HepG2 (cell line): ENCODE data around the gene DYNC1LI2. TPM values are rescaled to one million over a fixed set of nuclear protein-coding genes. Genes with fewer than 3 reads are reported as not detected.
A peak's percentile ranks its signal among the peaks of the same experiment; 100 is the strongest.

ENCODE experiments used
- BCL6 ChIP-seq: IDR thresholded peaks from 2 replicates; pipeline ENCODE4 v1.6.1; 2016; ENCODE audit warnings: missing genetic modification reagents, missing compliant biosample characterization
- CENPT ChIP-seq: sonication (generic); formaldehyde crosslinking; IDR thresholded peaks from 2 replicates; pipeline ENCODE4 v1.8.0; 2022; ENCODE audit warnings: low read depth, mild to moderate bottlenecking, moderate library complexity, missing genetic modification reagents
- FOXM1 ChIP-seq: sonication (generic); formaldehyde crosslinking; IDR thresholded peaks from 2 replicates; pipeline ENCODE4 v1.5.0; 2020; ENCODE audit warnings: missing genetic modification reagents
- GTF2F1 ChIP-seq: fragments of 150-350 bp; IDR thresholded peaks from 2 replicates; pipeline ENCODE4 v1.6.1; 2014; ENCODE audit warnings: low read length
- HIC2 ChIP-seq: sonication (generic); formaldehyde crosslinking; IDR thresholded peaks from 2 replicates; pipeline ENCODE4 v1.9.0; 2022; ENCODE audit warnings: low read depth, missing genetic modification reagents
- HMGXB4 ChIP-seq, 2 experiments: sonication (generic) in 1 of 2; formaldehyde crosslinking in 1 of 2; IDR thresholded peaks; 2 replicates each; pipeline versions ENCODE4 v1.4.0 to v1.6.1; 2018 to 2020; ENCODE audit warnings: missing genetic modification reagents in 2 of 2, borderline replicate concordance in 1 of 2, low read depth in 1 of 2, mild to moderate bottlenecking in 1 of 2, missing biosample characterization in 1 of 2
- LCORL ChIP-seq, 2 experiments: fragments of 450-650 bp in 1 of 2; sonication (generic) in 1 of 2; formaldehyde crosslinking in 1 of 2; IDR thresholded peaks; 2 replicates each; pipeline versions ENCODE4 v1.5.0 to v1.6.1; 2017 to 2020; ENCODE audit warnings: antibody characterized with exemption in 1 of 2, missing genetic modification reagents in 1 of 2
- MXD1 ChIP-seq: sonication (generic); formaldehyde crosslinking; IDR thresholded peaks from 2 replicates; pipeline ENCODE4 v1.4.0; 2020; ENCODE audit warnings: mild to moderate bottlenecking, missing genetic modification reagents
- NRL ChIP-seq: sonication (generic); formaldehyde crosslinking; IDR thresholded peaks from 2 replicates; pipeline ENCODE4 v1.5.0; 2020; ENCODE audit warnings: missing genetic modification reagents, mild to moderate bottlenecking, moderate library complexity, borderline replicate concordance
- STAT5B ChIP-seq: sonication (generic); formaldehyde crosslinking; IDR thresholded peaks from 2 replicates; pipeline ENCODE4 v1.4.0; 2020; ENCODE audit warnings: missing genetic modification reagents
- TCF12 ChIP-seq, 2 experiments: fragments of 450-650 bp in 1 of 2; sonication (generic) in 1 of 2; formaldehyde crosslinking in 1 of 2; IDR thresholded peaks; 2 replicates each; pipeline versions ENCODE4 v1.6.1 to v1.8.0; 2017 to 2022; ENCODE audit warnings: antibody characterized with exemption in 1 of 2, mild to moderate bottlenecking in 1 of 2, missing genetic modification reagents in 1 of 2, moderate library complexity in 1 of 2
- ZBTB49 ChIP-seq: sonication (generic); formaldehyde crosslinking; IDR thresholded peaks from 2 replicates; pipeline ENCODE4 v1.4.0; 2020; ENCODE audit warnings: missing genetic modification reagents, borderline replicate concordance
- ZNF253 ChIP-seq: sonication (generic); formaldehyde crosslinking; IDR thresholded peaks from 2 replicates; pipeline ENCODE4 v1.8.0; 2022; ENCODE audit warnings: mild to moderate bottlenecking, missing genetic modification reagents, borderline replicate concordance
- polyA plus RNA-seq, 8 experiments: library from polyadenylated mRNA; depleted of rRNA in 3 of 8; stranded (reverse) in 7 of 8; unstranded in 1 of 8; fragments of >200 nt; fragmentation: Illumina TruSeq in 4 of 8; extraction: Trizol in 4 of 8; gene quantifications; 2 replicates each; pipeline versions ENCODE4 v1.2.1 to v1.2.3, GENCODE V29; 2011 to 2016; ENCODE audit warnings: low read depth in 4 of 8, missing spikeins in 1 of 8, mixed read lengths in 1 of 8; ENCODE audit not compliant: insufficient read depth in 1 of 8
- total RNA-seq, 5 experiments: library from RNA; depleted of rRNA; stranded (reverse); fragments of >200 nt; fragmentation: Illumina TruSeq; extraction: Trizol; gene quantifications; 2 replicates each; pipeline ENCODE4 v1.2.3, GENCODE V29; 2016; ENCODE audit warnings: low read depth in 1 of 5
- TF ChIP-seq, protein P1 (sequence below): IDR thresholded peaks from 2 replicates; pipeline ENCODE4 v1.6.1; 2012; ENCODE audit warnings: low read length, improper control_type of control experiment
- TF ChIP-seq, protein P2 (sequence below): sonication (generic); formaldehyde crosslinking; IDR thresholded peaks from 2 replicates; pipeline ENCODE4 v1.5.0; 2020; ENCODE audit warnings: missing genetic modification reagents, mild to moderate bottlenecking, borderline replicate concordance

DYNC1LI2 gene
- total and polyA plus RNA-seq, 2 of the 13 experiments (the other 11 are each of a cell fraction or from before 2014, with no cell fraction given) = 65.5 to 135 TPM

GRCh38 chr16:66695935-66696668 is 55.3 kb downstream of the DYNC1LI2 start (continued):
- TF ChIP-seq ZNF253 (CRISPR knock-in tag) (no peak), HMGXB4 (CRISPR knock-in tag; IDR thresholded peaks at IDR 0.05; ENCODE audit: borderline replicate concordance in 1 of 2, low read depth in 1 of 2) (peak; percentile 26 to 40; a peak in 2 of 4 replicates), NRL (CRISPR knock-in tag) (0 out of 2 replicates have a peak, but pooled peaks have one; percentile 21), BCL6 (CRISPR knock-in tag) (no peak), GTF2F1 (no peak), CENPT (CRISPR knock-in tag) (peak; percentile 68; the same call in 1 of the 2 replicates), TCF12 (IDR thresholded peaks at IDR 0.05) (no peak), TCF12 (CRISPR knock-in tag; IDR thresholded peaks at IDR 0.05) (no peak), LCORL (IDR thresholded peaks at IDR 0.05) (no peak), LCORL (CRISPR knock-in tag; IDR thresholded peaks at IDR 0.05) (peak; percentile 25; the same call in 1 of the 2 replicates), ZBTB49 (no peak), STAT5B (CRISPR knock-in tag) (peak; percentile 21; the same call in 1 of the 2 replicates), HIC2 (CRISPR knock-in tag) (no peak; the same call in 1 of the 2 replicates), FOXM1 (CRISPR knock-in tag) (no peak), MXD1 (CRISPR knock-in tag) (no peak; the same call in 1 of the 2 replicates)
- TF ChIP-seq, protein P1, sequence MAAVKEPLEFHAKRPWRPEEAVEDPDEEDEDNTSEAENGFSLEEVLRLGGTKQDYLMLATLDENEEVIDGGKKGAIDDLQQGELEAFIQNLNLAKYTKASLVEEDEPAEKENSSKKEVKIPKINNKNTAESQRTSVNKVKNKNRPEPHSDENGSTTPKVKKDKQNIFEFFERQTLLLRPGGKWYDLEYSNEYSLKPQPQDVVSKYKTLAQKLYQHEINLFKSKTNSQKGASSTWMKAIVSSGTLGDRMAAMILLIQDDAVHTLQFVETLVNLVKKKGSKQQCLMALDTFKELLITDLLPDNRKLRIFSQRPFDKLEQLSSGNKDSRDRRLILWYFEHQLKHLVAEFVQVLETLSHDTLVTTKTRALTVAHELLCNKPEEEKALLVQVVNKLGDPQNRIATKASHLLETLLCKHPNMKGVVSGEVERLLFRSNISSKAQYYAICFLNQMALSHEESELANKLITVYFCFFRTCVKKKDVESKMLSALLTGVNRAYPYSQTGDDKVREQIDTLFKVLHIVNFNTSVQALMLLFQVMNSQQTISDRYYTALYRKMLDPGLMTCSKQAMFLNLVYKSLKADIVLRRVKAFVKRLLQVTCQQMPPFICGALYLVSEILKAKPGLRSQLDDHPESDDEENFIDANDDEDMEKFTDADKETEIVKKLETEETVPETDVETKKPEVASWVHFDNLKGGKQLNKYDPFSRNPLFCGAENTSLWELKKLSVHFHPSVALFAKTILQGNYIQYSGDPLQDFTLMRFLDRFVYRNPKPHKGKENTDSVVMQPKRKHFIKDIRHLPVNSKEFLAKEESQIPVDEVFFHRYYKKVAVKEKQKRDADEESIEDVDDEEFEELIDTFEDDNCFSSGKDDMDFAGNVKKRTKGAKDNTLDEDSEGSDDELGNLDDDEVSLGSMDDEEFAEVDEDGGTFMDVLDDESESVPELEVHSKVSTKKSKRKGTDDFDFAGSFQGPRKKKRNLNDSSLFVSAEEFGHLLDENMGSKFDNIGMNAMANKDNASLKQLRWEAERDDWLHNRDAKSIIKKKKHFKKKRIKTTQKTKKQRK = no peak
- TF ChIP-seq, protein P2, sequence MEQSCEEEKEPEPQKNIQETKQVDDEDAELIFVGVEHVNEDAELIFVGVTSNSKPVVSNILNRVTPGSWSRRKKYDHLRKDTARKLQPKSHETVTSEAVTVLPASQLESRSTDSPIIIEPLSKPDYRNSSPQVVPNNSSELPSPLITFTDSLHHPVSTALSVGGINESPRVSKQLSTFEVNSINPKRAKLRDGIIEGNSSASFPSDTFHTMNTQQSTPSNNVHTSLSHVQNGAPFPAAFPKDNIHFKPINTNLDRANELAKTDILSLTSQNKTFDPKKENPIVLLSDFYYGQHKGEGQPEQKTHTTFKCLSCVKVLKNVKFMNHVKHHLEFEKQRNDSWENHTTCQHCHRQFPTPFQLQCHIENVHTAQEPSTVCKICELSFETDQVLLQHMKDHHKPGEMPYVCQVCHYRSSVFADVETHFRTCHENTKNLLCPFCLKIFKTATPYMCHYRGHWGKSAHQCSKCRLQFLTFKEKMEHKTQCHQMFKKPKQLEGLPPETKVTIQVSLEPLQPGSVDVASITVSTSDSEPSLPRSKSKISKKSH (CRISPR knock-in tag) = peak; percentile 64; the same call in 1 of the 2 replicates
